ENCODE measurements around the gene CDH4. TPM values are rescaled to one million over a fixed set of nuclear protein-coding genes. Genes with fewer than 3 reads are reported as not detected.

The CDH4 gene
- total RNA-seq, 1 experiment from 2014 or later = not detected

DNA sequence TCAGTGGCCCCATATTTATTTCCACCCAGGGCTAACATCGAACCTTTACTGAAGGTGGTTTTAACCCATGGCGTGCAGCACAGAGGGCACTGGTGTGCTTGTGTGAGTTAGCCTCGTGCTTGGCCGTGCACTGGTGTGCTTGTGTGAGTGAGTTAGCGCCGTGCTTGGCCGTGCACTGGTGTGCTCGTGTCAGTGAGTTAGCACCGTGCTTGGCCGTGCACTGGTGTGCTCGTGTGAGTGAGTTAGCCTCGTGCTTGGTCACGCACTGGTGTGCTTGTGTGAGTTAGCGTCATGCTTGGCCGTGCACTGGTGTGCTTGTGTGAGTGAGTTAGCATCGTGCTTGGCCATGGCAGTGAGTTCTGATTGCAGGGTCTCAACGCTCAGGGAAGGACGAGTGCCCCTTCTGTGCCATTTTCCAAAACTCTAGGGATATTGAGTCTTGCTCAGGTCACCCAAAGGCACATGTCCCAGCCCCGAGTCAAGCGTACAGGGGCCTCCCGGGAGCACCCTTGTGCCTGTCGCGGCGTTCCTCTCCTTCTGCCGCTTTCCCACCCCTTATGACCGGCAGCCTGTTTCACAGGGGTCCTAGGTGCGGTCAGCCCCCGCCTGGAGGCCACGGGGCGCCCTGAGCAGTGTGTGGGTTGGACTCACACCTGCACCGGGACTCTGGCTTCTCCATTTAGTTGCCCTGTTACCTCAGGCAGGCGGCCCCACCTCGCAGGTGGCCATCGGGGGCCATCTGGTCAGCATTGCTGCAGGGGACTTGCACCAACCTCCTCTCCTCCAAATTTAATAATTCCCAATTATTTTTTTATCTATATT is 399.1 kb downstream of the CDH4 start:
- intact Hi-C loops (cut with micrococcal nuclease; ENCODE audit: unreplicated experiment) = no loop called here
- Histone ChIP-seq H3K9me3 (ENCODE audit: insufficient read depth, low read depth) (no peaks in the 10 kb centered on the region), H3K27me3 (ENCODE audit: insufficient read depth, low read depth) (peaks cover 84% of the 10 kb centered on the region), H4K20me1 (ENCODE audit: insufficient read depth) (peaks cover 7% of the 10 kb centered on the region; the same call in 1 of the 2 replicates), H3K4me2 (no peak overlapping the region), H2AFZ (no peak overlapping the region), H3K9me2 (ENCODE audit: insufficient read depth) (no peaks in the 10 kb centered on the region), H3K4me1 (replicated peaks; ENCODE audit: insufficient read depth) (no peaks in the 10 kb centered on the region), H3F3A (ENCODE audit: insufficient read depth, low read depth) (no peaks in the 10 kb centered on the region), H3K36me3 (ENCODE audit: low read depth) (no peaks in the 10 kb centered on the region), H3K4me3 (no peak overlapping the region), H3K79me2 (ENCODE audit: low read depth) (no peaks in the 10 kb centered on the region), H3K27ac (no peak overlapping the region)
- DNase-seq = no peak
- ChIA-PET POLR2A (ENCODE audit: unreplicated experiment) (no interaction called here), CTCF (no interaction called here)
- no TSS peak for BruUV-seq (replicated peaks)
- TF ChIP-seq CTCF (conservative IDR thresholded peaks at IDR 0.05) = no peak
- TF ChIP-seq EZH2 (IDR thresholded peaks at IDR 0.05; ENCODE audit: low read depth) = no peak

DNA sequence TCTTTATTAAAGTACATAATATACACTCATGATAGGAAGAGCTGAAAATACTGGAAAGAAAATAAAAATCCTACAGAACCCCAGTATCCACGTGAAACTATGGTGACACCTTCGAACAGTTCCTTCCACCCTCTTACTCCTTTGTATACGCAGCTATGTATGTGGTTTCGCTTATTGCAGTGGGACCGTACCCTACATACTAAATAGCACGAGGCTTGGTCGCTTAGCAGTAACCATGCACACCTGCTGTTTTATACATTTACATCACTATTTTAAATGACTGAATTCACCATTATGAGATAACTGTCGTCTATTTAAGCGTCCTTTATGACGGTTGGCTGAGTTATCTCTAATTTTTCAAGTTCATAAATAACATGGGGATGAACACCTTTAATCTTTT is 400.1 kb downstream of the CDH4 start:
- no peak overlapping the region for H3K27ac ChIP-seq
- intact Hi-C loops (cut with micrococcal nuclease; ENCODE audit: unreplicated experiment) = no loop called here
- no peak overlapping the region for H3K4me3 ChIP-seq
- H2AFZ ChIP-seq = no peak overlapping the region
- no peak for DNase-seq
- H3K79me2 ChIP-seq (ENCODE audit: low read depth) = no peaks in the 10 kb centered on the region
- H3K9me2 ChIP-seq (ENCODE audit: insufficient read depth) = no peaks in the 10 kb centered on the region
- H3K27me3 ChIP-seq (ENCODE audit: insufficient read depth, low read depth) = peaks cover 82% of the 10 kb centered on the region
- no peaks in the 10 kb centered on the region for H3K36me3 ChIP-seq (ENCODE audit: low read depth)
- no peaks in the 10 kb centered on the region for H3F3A ChIP-seq (ENCODE audit: insufficient read depth, low read depth)
- no peak overlapping the region for H3K4me2 ChIP-seq
- H4K20me1 ChIP-seq (ENCODE audit: insufficient read depth) = peaks cover 7% of the 10 kb centered on the region; the same call in 1 of the 2 replicates
- ChIA-PET CTCF (no interaction called here), POLR2A (ENCODE audit: unreplicated experiment) (no interaction called here)
- BruUV-seq (replicated peaks) = no TSS peak
- no peaks in the 10 kb centered on the region for H3K4me1 ChIP-seq (replicated peaks; ENCODE audit: insufficient read depth)
- no peaks in the 10 kb centered on the region for H3K9me3 ChIP-seq (ENCODE audit: insufficient read depth, low read depth)
- TF ChIP-seq CTCF (conservative IDR thresholded peaks at IDR 0.05) (no peak), EZH2 (IDR thresholded peaks at IDR 0.05; ENCODE audit: low read depth) (no peak)

DNA sequence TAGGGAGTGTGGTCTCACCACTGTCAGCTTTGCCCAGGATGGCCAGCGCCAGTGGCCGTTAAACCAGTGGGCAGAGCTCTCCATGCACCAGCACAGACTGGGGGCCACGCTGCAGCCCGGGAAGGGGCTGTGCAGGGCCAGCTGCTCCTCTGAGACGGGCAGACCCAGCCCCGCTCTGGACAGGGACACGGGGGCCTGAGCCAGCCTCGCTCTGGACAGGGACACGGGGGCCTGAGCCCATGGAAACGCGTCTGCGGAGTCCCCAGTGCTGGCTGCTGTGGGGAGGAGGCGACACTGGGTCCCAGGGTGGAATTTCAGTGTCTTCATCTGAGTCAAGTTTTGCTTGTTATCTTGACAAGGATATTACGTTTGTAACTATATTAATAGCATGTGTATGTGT is 402.7 kb downstream of the CDH4 start:
- DNase-seq = no peak
- no TSS peak for BruUV-seq (replicated peaks)
- Histone ChIP-seq H3K27ac (no peak overlapping the region), H3K4me1 (replicated peaks; ENCODE audit: insufficient read depth) (no peaks in the 10 kb centered on the region), H3K27me3 (ENCODE audit: insufficient read depth, low read depth) (peaks cover 83% of the 10 kb centered on the region), H3K9me2 (ENCODE audit: insufficient read depth) (no peaks in the 10 kb centered on the region), H3K36me3 (ENCODE audit: low read depth) (no peaks in the 10 kb centered on the region), H3F3A (ENCODE audit: insufficient read depth, low read depth) (no peaks in the 10 kb centered on the region), H4K20me1 (ENCODE audit: insufficient read depth) (no peaks in the 10 kb centered on the region), H3K4me2 (no peak overlapping the region), H2AFZ (no peak overlapping the region), H3K9me3 (ENCODE audit: insufficient read depth, low read depth) (no peaks in the 10 kb centered on the region), H3K4me3 (no peak overlapping the region), H3K79me2 (ENCODE audit: low read depth) (no peaks in the 10 kb centered on the region)
- ChIA-PET POLR2A (ENCODE audit: unreplicated experiment) (no interaction called here), CTCF (no interaction called here)
- TF ChIP-seq CTCF (conservative IDR thresholded peaks at IDR 0.05) (no peak), EZH2 (IDR thresholded peaks at IDR 0.05; ENCODE audit: low read depth) (no peak)
- intact Hi-C loops (cut with micrococcal nuclease; ENCODE audit: unreplicated experiment) = no loop called here
